Panc1 (cell line): ENCODE measurements around the gene GAPDH. TPM values are rescaled to one million over a fixed set of nuclear protein-coding genes. Genes with fewer than 3 reads are reported as not detected.
"Not testable (repeated sequence)": the region's sequence is repeated elsewhere in the genome, so short reads cannot be mapped to it uniquely, and the experiment has no call there.

ENCODE experiments used
- ATAC-seq: fragments of 200-7000 bp; cut with Tn5 transposase; 2 replicates; pipeline ENCODE4 v1.9.1; 2020; ENCODE audit warnings: mild to moderate bottlenecking, moderate library complexity
- BruUV-seq: library from RNA; stranded (reverse); fragments of 400-500 nt; replicated peaks from 2 replicates; lab custom pipeline; 2021; lab: Mats Ljungman, UMichigan
- CTCF ChIA-PET: fragments of 300-600 bp; sonication (Branson Sonifier 250); formaldehyde crosslinking; loops from one replicate; lab custom pipeline; 2022; ENCODE audit warnings: antibody characterized with exemption; lab: Charles Lee
- POLR2A ChIA-PET: fragments of 300-600 bp; sonication (Branson Sonifier 250); formaldehyde crosslinking; loops from one replicate; lab custom pipeline; 2022; ENCODE audit warnings: antibody characterized with exemption; lab: Charles Lee
- DNase-seq: peaks from one replicate; pipeline ENCODE4 v3.0.0-alpha.2; 2010; ENCODE audit warnings: low read depth, low spot score
- H3K27ac ChIP-seq: 2 replicates; pipeline ENCODE4 v1.5.1; 2011; ENCODE audit warnings: mild to moderate bottlenecking, low read length, inconsistent platforms
- H3K27me3 ChIP-seq: fragments of 200-500 bp; sonication (Bioruptor generic); 2 replicates; pipeline ENCODE4 v1.6.0; 2014; ENCODE audit warnings: low read length, inconsistent platforms; ENCODE audit not compliant: control insufficient read depth, insufficient read depth
- H3K36me3 ChIP-seq: fragments of 200-500 bp; sonication (Bioruptor generic); 2 replicates; pipeline ENCODE4 v1.5.1; 2014; ENCODE audit warnings: inconsistent platforms, mild to moderate bottlenecking, low read length, moderate library complexity; ENCODE audit not compliant: control insufficient read depth, insufficient read depth
- H3K4me1 ChIP-seq: 2 replicates; pipeline ENCODE4 v1.5.1; 2011; ENCODE audit warnings: inconsistent platforms, mild to moderate bottlenecking, low read length, moderate library complexity; ENCODE audit not compliant: control insufficient read depth, insufficient read depth
- H3K4me3 ChIP-seq, 2 experiments: 2 replicates each; pipeline ENCODE4 v1.5.1; 2011 to 2012; ENCODE audit warnings: low read depth in 2 of 2, low read length in 2 of 2, mild to moderate bottlenecking in 2 of 2, inconsistent platforms in 1 of 2, moderate library complexity in 1 of 2
- H3K9me3 ChIP-seq: fragments of 200-500 bp; sonication (Bioruptor generic); 2 replicates; pipeline ENCODE4 v1.5.1; 2014; ENCODE audit warnings: low read depth, mild to moderate bottlenecking, inconsistent platforms, low read length, moderate library complexity; ENCODE audit not compliant: control insufficient read depth, insufficient read depth
- POLR2AphosphoS5 ChIP-seq: IDR thresholded peaks from 2 replicates; pipeline ENCODE4 v1.6.1; 2012; ENCODE audit warnings: mild to moderate bottlenecking, low read depth, low read length, moderate library complexity
- SIN3A ChIP-seq: IDR thresholded peaks from 2 replicates; pipeline ENCODE4 v1.6.1; 2012; ENCODE audit warnings: low read depth, mild to moderate bottlenecking, low read length, moderate library complexity, borderline replicate concordance; ENCODE audit not compliant: insufficient read depth
- TCF7L2 ChIP-seq: IDR thresholded peaks from 2 replicates; pipeline ENCODE4 v1.6.1; 2011; ENCODE audit warnings: mild to moderate bottlenecking, low read depth, low read length, inconsistent platforms
- in situ Hi-C: cut with HindIII; loops from 2 replicates; pipeline ENCODE4 v1.10.0; 2016; ENCODE audit warnings: low sequenced_read_pairs, low pct_unique_long_range_greater_than_20kb
- intact Hi-C: fragments of 100-400 bp; cut with micrococcal nuclease; formaldehyde crosslinking; loops from one replicate; pipeline ENCODE4 v1.10.0; 2022; ENCODE audit not compliant: unreplicated experiment
- total RNA-seq: library from RNA; stranded (reverse); gene quantifications from one replicate; pipeline ENCODE4 v1.2.1, GENCODE V29; 2021; ENCODE audit not compliant: unreplicated experiment
- TF ChIP-seq, protein P1 (sequence below), 2 experiments: IDR thresholded peaks; 2 replicates each; pipeline ENCODE4 v1.6.1; 2011 to 2012; ENCODE audit warnings: low read depth in 2 of 2, control low read depth in 1 of 2, low read length in 1 of 2, mild to moderate bottlenecking in 1 of 2, moderate library complexity in 1 of 2; ENCODE audit not compliant: insufficient read depth in 1 of 2
- TF ChIP-seq, protein P2 (sequence below): fragments of 450-650 bp; IDR thresholded peaks from 2 replicates; pipeline ENCODE4 v1.5.1; 2017; ENCODE audit warnings: mild to moderate bottlenecking

Gene GAPDH
- total RNA-seq, 1 experiment from 2014 or later = 2,912 TPM

DNA sequence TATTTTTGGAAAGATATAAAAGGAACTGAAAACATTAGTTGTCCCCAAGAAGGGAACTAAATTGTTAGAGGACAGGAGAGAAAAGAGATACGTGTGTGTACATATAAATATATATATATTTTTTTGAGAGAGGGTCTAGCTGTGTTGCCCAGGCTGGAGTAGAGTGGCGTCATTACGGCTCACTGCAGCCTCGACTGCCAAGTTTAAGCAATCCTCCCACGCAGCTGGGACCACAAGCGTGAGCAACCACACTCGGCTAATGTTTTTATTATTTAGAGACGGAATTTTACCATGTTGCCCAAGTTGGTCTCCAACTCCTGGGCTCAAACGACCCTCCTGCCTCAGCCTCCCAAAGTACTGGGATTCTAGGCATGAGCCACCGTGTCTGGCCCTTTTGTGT lies 50.0 kb downstream of the GAPDH start:
- Histone ChIP-seq H3K36me3 (peaks cover 22% of the 10 kb centered on the region), H3K27ac (no peak overlapping the region), H3K9me3 (no peaks in the 10 kb centered on the region), H3K4me3 (no peak overlapping the region), H3K4me1 (no peaks in the 10 kb centered on the region), H3K27me3 (no peaks in the 10 kb centered on the region)
- ChIA-PET POLR2A (no interaction called here), CTCF (no interaction called here)
- intact Hi-C loops = no loop called here
- ATAC-seq (no peak), DNase-seq (no peak)
- in situ Hi-C loops = no loop called here
- TF ChIP-seq SIN3A (no peak), POLR2AphosphoS5 (no peak), TCF7L2 (no peak)
- TF ChIP-seq, protein P1, sequence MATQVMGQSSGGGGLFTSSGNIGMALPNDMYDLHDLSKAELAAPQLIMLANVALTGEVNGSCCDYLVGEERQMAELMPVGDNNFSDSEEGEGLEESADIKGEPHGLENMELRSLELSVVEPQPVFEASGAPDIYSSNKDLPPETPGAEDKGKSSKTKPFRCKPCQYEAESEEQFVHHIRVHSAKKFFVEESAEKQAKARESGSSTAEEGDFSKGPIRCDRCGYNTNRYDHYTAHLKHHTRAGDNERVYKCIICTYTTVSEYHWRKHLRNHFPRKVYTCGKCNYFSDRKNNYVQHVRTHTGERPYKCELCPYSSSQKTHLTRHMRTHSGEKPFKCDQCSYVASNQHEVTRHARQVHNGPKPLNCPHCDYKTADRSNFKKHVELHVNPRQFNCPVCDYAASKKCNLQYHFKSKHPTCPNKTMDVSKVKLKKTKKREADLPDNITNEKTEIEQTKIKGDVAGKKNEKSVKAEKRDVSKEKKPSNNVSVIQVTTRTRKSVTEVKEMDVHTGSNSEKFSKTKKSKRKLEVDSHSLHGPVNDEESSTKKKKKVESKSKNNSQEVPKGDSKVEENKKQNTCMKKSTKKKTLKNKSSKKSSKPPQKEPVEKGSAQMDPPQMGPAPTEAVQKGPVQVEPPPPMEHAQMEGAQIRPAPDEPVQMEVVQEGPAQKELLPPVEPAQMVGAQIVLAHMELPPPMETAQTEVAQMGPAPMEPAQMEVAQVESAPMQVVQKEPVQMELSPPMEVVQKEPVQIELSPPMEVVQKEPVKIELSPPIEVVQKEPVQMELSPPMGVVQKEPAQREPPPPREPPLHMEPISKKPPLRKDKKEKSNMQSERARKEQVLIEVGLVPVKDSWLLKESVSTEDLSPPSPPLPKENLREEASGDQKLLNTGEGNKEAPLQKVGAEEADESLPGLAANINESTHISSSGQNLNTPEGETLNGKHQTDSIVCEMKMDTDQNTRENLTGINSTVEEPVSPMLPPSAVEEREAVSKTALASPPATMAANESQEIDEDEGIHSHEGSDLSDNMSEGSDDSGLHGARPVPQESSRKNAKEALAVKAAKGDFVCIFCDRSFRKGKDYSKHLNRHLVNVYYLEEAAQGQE (IDR thresholded peaks at IDR 0.05; ENCODE audit: insufficient read depth in 1 of 2, low read depth in 2 of 2, low read length in 1 of 2) = no peak
- TF ChIP-seq, protein P2, sequence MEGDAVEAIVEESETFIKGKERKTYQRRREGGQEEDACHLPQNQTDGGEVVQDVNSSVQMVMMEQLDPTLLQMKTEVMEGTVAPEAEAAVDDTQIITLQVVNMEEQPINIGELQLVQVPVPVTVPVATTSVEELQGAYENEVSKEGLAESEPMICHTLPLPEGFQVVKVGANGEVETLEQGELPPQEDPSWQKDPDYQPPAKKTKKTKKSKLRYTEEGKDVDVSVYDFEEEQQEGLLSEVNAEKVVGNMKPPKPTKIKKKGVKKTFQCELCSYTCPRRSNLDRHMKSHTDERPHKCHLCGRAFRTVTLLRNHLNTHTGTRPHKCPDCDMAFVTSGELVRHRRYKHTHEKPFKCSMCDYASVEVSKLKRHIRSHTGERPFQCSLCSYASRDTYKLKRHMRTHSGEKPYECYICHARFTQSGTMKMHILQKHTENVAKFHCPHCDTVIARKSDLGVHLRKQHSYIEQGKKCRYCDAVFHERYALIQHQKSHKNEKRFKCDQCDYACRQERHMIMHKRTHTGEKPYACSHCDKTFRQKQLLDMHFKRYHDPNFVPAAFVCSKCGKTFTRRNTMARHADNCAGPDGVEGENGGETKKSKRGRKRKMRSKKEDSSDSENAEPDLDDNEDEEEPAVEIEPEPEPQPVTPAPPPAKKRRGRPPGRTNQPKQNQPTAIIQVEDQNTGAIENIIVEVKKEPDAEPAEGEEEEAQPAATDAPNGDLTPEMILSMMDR = no peak
- no TSS peak for BruUV-seq

DNA sequence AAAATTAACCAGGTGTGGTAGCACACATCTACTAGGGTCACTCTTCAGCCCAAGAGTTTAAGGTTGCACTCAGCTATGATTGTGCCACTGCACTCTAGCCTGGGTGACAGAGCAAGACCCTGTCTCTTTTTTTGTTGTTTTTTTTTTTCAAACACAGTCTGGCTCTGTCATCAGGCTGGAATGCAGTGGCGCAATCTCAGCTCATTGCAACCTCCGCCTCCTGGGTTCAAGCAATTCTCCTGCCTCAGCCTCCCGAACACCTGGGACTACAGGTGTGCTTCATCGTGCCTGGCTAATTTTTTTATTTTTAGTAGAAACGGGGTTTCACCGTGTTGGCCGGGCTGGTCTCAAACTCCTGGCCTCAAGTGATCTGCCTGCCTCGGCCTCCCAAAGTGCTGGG lies 52.3 kb downstream of the GAPDH start:
- BruUV-seq, H3K9me3 ChIP-seq, H3K4me1 ChIP-seq, ATAC-seq, in situ Hi-C loops, CTCF ChIA-PET, intact Hi-C loops, H3K27ac ChIP-seq, H3K27me3 ChIP-seq, POLR2A ChIA-PET, H3K4me3 ChIP-seq, DNase-seq: not testable (repeated sequence)
- H3K36me3 ChIP-seq = peaks cover 24% of the 10 kb centered on the region

Other genes with a start within 250 kb of the GAPDH start
- 1.1 TPM for gene PLEKHG6, start 223.8 kb upstream of the GAPDH start, total RNA-seq
- 108 TPM for gene TNFRSF1A, start 192.4 kb upstream of the GAPDH start, total RNA-seq
- gene SCNN1A, start 159.0 kb upstream of the GAPDH start, total RNA-seq = 17.1 TPM
- 3.1 TPM for gene LTBR, start 150.4 kb upstream of the GAPDH start, total RNA-seq
- gene CD27, start 89.6 kb upstream of the GAPDH start, total RNA-seq = 0.23 TPM
- 7.8 TPM for gene TAPBPL, start 82.5 kb upstream of the GAPDH start, total RNA-seq
- gene VAMP1, start 63.8 kb upstream of the GAPDH start, total RNA-seq = 11.2 TPM
- 194 TPM for gene MRPL51, start 41.3 kb upstream of the GAPDH start, total RNA-seq
- gene NCAPD2, start 40.4 kb upstream of the GAPDH start, total RNA-seq = 80.3 TPM
- 0.36 TPM for gene IFFO1, start 21.5 kb downstream of the GAPDH start, total RNA-seq
- 90.3 TPM for gene NOP2, start 33.8 kb downstream of the GAPDH start, total RNA-seq
- gene CHD4, start 72.9 kb downstream of the GAPDH start, total RNA-seq = 123 TPM
- not detected for gene LPAR5, start 101.4 kb downstream of the GAPDH start, total RNA-seq
- 0.54 TPM for gene ACRBP, start 112.9 kb downstream of the GAPDH start, total RNA-seq
- gene ING4, start 128.6 kb downstream of the GAPDH start, total RNA-seq = 11.4 TPM
- gene ZNF384, start 154.9 kb downstream of the GAPDH start, total RNA-seq = 54.3 TPM
- gene PIANP, start 166.3 kb downstream of the GAPDH start, total RNA-seq = 0.13 TPM
- gene COPS7A, start 189.5 kb downstream of the GAPDH start, total RNA-seq = 37.5 TPM
- 175 TPM for gene MLF2, start 218.6 kb downstream of the GAPDH start, total RNA-seq
- gene PTMS, start 231.8 kb downstream of the GAPDH start, total RNA-seq = 395 TPM
- 2.7 TPM for gene LAG3, start 238.0 kb downstream of the GAPDH start, total RNA-seq